Measurements from ENCODE around the gene EYA2.

DNA sequence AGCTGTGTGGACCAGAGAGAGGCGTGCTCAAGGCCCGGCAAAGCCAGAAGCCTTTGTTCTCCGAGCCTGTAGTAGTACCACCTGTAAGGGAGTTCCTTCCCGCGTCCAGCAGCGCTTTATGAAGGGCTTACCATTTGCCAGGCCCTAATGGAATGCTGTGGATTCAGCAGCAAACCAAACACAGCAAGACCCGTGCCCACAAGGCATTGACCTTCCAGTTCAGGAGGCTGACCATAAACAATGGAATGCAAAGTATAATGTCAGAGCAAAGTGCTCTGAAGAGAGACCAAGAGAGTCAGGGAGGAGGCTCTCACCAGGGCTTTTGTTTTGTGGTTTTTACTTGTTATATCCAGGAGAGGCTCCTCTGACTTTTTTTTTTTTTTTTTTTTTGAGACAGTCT lies 252.0 kb downstream of the EYA2 start:
- TF ChIP-seq, protein P1, sequence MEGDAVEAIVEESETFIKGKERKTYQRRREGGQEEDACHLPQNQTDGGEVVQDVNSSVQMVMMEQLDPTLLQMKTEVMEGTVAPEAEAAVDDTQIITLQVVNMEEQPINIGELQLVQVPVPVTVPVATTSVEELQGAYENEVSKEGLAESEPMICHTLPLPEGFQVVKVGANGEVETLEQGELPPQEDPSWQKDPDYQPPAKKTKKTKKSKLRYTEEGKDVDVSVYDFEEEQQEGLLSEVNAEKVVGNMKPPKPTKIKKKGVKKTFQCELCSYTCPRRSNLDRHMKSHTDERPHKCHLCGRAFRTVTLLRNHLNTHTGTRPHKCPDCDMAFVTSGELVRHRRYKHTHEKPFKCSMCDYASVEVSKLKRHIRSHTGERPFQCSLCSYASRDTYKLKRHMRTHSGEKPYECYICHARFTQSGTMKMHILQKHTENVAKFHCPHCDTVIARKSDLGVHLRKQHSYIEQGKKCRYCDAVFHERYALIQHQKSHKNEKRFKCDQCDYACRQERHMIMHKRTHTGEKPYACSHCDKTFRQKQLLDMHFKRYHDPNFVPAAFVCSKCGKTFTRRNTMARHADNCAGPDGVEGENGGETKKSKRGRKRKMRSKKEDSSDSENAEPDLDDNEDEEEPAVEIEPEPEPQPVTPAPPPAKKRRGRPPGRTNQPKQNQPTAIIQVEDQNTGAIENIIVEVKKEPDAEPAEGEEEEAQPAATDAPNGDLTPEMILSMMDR (conservative IDR thresholded peaks at IDR 0.05; ENCODE audit: low read depth, low read length): no peak
- TF ChIP-seq EZH2 (IDR thresholded peaks at IDR 0.05; ENCODE audit: low read length, unreplicated experiment): no peak
